GM21367 (cell line): ENCODE measurements around the gene TRAPPC8.
"Not testable (repeated sequence)": the region's sequence is repeated elsewhere in the genome, so short reads cannot be mapped to it uniquely, and the experiment has no call there.

Experiments used
- ATAC-seq: cut with Tn5 transposase; IDR thresholded peaks from one replicate; pipeline ENCODE4 v1.9.1; 2021; ENCODE audit not compliant: unreplicated experiment

The TRAPPC8 gene

DNA sequence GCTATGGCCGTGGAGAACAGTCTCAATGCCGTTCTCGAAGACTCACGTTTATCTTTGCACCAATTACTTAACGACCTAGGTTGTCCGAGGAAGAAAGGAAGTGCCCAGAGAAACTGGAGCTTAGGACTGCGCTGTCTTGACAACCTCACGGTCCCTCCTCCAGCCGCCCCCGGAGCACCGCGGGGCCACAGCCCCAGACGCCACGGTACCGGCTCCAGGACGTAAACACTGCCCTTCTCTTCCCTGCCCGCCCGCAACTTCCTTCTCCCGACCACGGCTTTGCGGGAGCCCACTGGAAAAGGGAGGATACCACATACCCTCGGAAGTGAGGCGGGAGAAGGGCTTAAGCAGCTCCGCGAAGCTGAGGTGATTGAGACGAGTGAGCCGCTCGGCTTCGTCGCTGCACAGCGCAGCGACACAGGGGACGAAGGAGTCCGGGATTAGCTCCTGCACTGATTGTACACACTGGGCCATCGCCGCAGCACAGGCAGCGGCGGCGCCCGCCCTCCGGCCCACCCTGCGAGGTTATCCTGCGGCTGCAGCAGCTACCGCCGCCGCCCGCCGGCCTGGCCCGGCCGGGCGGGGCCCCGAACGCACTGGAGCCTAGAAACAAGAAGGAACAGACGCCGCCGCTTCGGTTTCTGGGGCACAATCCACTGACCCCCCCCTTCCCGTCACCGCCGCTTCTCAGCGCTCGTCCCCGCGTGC is 483 bp downstream of the TRAPPC8 start:
- ATAC-seq, result peak; percentile 29

DNA sequence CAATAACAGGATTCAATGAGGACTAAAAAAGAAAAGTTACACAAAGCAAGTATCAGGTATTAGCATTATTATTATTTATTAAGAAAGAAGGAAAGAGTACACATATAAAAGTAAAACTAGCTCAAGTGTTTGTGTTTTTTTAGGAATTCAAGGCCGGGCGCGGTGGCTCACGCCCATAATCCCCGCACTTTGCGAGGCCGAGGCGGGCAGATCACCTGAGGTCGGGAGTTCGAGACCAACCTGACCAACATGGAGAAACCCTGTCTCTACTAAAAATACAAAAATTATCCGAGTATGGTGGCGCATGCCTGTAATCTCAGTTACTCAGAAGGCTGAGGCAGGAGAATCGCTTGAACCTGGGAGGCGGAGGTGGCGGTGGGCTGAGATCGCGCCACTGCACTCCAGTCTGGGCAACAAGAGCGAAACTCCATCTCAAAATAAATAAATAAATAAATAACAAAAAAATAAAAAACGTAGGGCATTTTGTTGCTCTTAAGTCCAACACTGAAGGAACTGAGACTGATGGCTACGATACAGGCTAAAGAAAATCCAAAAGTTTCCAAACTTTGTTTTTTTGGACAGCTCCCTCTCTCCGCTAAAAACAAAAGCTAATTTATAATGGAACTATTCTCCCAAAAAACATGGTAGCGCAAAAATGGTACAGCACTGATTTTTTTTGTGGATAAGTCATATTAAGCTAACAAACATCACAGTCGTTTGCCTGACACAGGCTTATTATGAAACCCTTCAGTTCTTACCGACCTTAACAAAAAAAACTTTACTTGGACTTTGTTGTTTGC is 1.7 kb downstream of the TRAPPC8 start:
- no peak for ATAC-seq

DNA sequence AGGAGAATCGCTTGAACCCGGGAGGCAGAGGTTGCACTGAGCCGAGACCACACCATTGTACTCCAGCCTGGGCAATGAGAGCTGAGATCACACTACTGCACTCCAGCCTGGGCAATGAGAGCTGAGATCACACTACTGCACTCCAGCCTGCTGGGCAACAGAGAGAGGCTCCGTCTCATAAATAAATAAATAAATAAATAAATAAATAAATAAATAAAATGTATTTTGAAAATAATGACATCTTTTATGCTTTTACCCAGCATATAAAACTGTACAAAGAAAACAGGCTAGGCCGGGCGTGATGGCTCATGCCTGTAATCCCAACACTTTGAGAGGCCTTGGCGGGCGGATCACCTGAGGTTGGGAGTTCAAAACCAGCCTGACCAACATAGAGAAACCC is 8.2 kb downstream of the TRAPPC8 start:
- not testable (repeated sequence) for ATAC-seq

DNA sequence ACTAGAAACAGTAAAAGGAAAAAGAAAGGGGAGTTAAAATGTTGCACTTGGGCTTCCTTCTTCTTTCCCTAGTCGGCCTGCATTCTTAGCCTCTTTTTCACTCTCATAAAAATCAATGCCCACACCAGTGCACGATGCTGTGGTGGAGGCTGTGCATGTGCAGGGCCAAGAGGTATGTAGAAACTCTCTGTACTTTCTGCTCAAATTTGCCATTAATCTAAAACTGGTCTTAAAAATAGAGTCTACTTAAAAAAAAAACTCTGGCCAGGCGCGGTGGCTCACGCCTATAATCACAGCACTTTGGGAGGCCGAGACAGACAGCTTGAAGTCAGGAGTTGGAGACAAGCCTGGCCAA is 11.1 kb downstream of the TRAPPC8 start:
- no peak for ATAC-seq

DNA sequence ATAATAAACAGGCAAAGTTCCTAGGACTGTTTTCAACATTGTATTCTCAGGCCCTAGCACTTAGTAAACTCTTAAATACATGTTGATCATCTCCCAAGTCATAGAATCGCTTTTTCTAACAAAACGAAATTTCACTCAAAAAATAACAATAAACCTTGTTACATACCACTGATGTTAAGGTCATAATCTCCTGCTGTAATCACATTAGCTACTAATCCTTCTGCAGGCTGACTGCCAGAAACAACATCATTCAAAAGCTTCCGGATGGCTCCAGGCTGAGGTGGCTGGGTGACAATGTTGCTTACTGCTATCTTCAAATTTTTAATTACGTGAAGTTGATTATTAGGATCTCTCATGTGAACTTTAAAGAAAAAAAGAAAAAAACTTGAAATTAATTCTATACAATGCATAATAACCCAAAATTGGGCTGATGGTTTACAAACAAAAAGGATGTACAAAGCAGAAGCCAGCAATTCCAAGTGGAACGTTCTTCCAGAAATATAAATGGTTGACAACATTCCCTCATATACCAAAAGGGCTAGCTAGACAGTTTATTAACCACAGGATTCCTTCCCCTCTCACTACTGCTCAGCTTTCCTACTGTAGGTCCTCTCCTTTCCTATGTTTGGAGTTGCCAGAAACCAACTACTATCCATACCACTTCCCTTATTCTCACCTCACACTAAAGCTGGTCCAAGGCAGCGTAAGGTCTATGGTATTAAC is 11.6 kb downstream of the TRAPPC8 start:
- ATAC-seq, result no peak

DNA sequence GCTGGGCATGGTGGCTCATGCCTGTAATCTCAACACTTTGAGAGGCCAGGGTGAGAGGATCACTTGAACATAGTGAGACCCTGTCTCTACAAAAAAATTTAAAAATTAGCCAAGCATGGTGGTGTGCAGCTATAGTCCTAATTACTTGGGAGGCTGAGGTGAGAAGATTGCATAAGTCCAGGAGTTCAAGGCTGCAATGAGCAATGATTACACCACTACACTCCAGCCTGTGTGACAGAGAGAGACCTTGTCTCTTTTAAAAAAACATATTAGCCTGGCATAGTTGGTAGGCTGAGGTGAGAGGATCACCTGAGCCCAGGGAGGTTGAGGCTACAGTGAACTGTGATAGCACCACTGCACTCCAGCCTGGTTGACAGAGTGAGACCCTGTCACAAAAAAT is 13.7 kb downstream of the TRAPPC8 start:
- no peak for ATAC-seq

DNA sequence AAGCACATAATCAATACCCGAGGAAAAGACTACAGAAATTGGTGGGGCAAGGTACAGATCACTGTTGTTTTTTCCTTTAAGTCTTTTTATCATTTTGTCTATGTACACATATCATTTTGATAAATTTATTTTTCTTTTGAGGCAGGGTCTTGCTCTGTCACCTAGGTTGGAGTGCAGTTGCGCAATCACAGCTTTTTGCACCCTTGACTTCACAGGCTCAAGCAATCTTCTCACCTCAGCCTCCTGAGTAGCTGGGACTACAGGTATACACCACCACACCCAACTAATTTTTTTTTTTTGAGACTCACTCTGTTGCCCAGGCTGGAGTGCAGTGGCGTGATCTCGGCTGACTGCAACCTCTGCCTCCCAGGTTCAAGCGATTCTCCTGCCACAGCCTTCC is 15.9 kb downstream of the TRAPPC8 start:
- ATAC-seq, result not testable (repeated sequence)

DNA sequence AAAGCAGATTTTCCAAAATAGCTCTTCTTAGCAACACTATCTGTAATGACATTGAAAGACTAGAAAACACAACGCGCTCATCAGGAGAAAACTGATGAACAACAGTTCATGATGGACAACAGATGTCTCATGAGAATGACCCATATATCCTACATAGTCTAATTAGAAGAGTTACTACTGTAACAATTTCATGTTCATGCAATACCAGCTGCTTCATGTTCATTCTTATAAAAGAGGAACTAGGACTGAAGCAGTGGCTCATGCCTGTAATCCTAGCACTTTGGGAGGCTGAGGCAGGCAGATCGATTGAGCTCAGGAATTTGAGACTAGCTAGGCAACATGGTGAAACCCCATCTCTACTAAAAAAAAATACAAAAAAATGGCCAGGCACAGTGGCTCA is 22.7 kb downstream of the TRAPPC8 start:
- no peak for ATAC-seq

DNA sequence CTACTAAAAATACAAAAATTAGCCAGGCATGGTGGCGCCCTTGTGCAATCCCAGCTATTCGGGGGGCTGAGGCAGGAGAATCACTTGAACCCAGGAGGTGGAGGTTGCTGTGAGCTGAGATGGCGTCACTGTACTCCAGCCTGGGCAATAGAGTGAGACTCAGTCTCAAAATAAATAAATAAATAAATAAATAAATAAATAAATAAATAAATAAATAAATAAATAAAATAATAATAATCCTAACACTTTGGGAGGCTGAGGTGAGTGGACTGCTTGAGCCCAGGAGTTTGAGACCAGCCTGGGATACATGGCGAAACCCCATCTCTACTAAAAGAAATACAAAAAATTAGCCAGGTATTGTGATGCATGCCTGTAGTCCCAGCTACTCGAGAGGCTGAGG is 23.6 kb downstream of the TRAPPC8 start:
- not testable (repeated sequence) for ATAC-seq

DNA sequence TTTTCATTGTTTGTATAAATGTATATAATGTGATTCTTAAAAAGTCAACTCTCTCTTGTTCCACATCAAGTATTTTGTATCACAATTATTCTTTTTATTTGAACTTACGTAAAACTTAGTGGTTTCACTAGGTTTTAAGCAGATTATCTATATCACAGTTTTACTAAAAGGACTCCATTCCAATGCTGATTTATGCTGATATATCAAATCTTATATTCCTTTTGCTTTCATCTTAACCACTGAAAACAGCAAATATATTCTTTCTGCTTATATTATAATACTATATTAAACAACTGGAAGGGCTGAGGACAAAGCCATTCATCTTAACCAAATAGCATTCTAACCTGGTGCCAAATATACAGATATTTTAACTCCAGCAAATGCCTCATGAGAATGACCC is 24.2 kb downstream of the TRAPPC8 start:
- ATAC-seq, result no peak

DNA sequence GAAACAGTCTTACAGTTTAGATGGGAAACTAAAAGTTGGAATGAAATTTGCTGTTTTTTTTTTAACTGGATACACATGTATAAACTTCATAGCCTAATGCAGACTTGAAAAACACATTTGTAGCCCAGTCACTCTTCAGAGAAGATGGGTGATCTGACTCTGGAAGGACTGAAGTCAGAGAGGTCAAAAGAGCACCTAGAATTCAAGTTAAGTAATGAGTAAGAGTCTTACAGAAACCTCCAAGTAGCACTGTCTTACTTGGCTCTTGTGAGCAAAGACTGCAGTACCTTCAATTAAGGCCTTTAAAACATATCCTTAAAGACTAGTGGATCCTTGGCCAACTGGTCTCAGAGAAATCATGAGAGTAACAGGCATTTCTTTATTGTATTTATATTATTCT is 41.9 kb downstream of the TRAPPC8 start:
- ATAC-seq, result no peak

DNA sequence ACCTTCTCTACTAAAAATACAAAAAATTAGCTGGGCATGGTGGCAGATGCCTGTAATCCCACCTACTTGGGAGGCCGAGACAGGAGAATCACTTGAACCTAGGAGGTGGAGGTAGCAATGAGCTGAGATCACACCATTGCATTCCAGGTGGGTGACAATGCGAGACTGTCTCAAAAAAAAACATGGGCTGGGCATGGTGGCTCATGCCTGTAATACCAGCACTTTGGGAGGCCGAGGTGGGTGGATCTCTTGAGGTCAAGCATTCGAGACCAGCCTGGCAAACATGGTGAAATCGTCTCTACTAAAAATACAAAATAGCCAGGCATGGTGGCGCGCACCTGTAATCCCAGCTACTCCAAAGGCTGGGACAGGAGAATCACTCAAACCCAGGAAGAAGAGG is 43.2 kb downstream of the TRAPPC8 start:
- ATAC-seq, result not testable (repeated sequence)

DNA sequence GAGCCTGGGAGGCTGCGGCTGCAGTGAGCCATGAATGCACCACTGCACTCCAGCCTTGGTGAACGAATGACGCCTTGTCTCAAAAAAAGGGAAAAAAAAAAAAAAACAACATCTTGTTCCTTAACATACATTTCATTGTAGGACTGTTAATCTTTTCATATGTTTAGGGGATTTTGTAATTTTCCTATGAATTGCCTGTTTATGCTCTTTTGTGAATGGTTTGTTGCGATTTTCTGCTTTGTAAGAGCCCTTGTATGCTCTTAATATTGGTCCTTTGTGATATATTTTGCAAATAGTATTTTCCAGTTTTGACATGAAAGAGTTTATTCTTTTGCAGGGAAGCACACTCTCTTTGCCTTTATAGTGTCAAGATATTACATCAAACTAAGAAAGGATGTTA is 50.0 kb downstream of the TRAPPC8 start:
- ATAC-seq, result no peak

DNA sequence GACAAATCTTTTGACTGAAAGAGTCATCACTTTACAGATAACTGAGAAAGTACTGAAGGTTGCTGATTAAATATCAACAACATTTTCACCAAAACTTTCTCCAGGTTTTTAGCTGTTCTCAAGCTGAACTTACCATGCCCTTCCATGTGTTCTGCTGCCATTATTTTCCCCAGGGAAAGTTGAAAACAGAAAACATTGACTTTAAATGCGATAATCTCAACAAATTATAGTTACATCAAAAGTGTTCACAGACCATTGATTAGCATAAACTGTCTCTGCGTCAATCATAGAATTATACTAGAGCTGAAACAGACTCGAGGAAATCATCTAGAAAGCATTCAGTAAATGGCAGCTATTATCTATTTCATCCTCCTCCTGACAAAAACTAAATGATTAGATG is 51.4 kb downstream of the TRAPPC8 start:
- no peak for ATAC-seq

DNA sequence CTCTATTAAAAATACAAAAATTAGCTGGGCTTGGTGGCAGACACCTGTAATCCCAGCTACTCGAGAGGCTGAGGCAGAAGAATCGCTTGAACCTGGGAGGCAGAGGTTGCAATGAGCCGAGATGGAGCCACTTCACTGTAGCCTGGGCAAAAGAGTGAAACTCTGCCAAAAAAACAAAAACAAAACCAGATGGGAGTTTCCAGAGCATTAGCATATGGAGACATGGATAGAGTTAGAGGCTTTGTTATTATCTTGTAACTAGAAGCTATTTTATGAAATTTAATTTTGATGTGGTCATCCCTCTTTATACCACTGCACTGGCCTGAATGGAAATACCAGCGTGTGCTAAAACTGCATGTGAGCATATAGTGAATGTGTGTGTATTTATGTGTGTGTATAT is 58.9 kb downstream of the TRAPPC8 start:
- no peak for ATAC-seq

DNA sequence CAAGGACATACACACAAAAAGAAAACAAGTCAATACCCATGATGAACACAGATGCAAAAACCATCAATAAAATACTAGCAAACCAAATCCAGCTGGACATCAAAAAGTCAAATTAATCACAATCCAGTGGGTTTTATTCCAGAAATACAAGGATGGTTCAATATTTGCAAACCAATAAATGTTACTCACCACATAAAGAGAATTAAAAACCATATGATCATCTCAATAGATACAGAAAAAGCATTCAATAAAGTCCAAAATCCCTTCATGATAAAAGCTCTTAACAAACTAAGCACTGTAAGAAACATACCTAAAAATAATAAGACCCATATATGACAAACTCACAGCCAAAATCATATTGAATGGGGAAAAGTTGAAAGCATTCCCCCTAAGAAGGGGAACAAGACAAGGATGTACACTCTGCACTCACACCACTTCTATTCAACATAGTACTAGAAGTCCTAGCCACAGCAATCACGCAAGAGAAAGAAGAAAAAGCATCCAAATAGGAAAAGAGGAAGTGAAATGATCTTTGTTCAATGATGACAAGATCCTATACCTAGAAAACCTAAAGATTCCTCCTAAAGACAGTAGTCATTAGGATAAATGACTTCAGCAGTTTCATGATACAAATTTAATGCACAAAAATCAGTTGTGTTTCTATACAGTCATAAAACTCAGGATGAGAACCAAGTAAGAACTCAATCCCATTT is 62.6 kb downstream of the TRAPPC8 start:
- no peak for ATAC-seq

DNA sequence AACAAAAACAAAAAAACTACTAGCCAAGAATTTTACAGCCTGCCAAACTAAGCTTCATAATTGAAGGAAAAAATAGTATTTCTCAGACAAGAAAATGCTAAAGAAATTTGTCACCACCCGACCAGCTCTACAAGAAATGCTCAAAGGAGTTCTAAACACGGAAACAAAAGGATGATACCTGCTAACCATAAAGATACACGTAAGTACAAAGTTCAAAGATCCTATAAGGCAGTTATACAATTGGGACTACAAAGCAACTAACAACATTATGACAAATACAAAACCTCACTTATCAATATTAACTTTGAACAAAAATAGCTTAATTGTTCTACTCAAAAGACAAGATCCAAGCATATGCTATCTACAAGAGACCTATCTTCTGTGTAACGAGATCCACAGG is 64.6 kb downstream of the TRAPPC8 start:
- no peak for ATAC-seq

DNA sequence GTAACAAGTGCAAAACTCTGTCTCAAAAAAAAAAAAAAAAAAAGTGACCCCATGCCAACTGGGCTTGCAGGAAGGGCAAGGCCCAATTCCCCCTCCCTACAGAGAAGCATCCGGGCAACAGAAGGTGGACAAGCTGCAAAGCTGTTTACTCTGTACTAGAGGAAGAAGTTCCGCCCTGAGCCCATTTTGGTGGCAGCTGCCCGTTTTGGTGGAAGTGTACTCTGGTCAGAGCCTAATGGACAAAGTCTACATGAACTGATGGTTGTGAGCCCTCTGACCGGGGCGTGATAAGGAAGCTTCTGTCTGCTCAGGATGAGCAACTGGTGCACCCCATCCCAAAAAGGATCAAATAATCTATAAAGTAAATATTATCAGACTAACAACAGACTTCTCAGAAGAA is 65.0 kb downstream of the TRAPPC8 start:
- ATAC-seq, result no peak

DNA sequence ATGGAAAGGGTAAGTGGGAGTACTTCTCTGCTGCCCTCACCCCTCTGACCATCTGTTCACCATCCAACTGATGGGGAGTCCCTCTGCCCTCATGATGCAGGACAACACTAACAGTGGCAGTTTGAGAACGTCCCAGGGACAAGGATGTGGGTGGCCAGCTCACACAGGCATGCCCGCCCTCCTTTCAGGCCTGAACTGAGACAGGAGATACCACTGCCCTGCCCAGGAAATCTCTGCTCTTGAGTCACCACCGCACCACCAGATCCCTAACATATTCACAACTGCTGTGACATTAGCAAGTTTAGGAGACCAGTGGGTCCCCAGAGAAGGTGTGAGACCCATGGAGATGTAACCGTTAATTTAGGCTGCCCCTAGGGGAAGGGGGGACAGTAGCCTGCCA is 66.2 kb downstream of the TRAPPC8 start:
- ATAC-seq, result no peak

DNA sequence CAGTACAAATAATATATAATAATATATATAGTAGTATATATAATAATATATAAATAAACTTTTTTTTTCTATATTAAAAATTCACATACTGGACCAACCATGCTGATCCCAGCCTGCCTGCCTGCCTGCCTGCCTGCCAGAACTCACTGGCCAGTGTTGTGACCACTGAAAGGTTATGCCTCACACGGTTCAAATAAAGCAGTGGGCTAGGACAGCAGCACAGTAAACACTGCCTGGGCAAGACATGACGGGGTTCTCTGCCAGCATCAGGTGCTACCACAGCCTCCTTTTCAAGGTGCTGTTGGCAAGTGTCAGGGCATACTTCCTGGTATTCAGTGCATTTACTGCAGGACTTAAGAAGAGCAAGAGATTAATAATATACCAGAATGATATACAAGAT is 67.6 kb downstream of the TRAPPC8 start:
- ATAC-seq, result no peak

DNA sequence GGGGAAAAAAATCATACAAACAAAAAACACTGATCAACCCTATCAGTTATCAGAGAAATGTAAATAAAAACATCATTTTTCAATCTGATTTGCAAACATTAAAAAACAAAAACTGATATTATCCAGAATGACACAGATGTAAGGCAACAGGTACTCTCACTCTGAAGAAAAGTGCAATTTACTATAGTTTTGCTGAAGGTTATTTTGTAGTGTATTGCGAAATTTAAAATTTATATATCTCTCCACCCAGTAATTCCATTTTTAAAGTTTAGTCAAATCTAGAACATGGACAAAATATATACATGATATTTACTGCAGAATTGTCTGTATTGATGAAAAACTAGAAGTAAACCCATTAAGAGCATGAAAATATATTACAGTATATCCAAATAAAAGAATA is 79.8 kb downstream of the TRAPPC8 start:
- no peak for ATAC-seq
